Measurements from ENCODE around the gene TAB2. TPM values are rescaled to one million over a fixed set of nuclear protein-coding genes. Genes with fewer than 3 reads are reported as not detected.
A peak's percentile ranks its signal among the peaks of the same experiment; 100 is the strongest.

Gene TAB2
- 34.7 TPM for total RNA-seq (2013)
- polyA plus RNA-seq, result 10 to 100 TPM in 1 of 3 donors, 1 to 10 TPM in 2; 3.1 to 32.0 (median 6.0) TPM
- polyA minus RNA-seq, result 18.0 and 27.5 TPM in 2 replicates
- 81.7 to 370 (median 150) reads per million in 11 experiments for total RNA-seq

DNA sequence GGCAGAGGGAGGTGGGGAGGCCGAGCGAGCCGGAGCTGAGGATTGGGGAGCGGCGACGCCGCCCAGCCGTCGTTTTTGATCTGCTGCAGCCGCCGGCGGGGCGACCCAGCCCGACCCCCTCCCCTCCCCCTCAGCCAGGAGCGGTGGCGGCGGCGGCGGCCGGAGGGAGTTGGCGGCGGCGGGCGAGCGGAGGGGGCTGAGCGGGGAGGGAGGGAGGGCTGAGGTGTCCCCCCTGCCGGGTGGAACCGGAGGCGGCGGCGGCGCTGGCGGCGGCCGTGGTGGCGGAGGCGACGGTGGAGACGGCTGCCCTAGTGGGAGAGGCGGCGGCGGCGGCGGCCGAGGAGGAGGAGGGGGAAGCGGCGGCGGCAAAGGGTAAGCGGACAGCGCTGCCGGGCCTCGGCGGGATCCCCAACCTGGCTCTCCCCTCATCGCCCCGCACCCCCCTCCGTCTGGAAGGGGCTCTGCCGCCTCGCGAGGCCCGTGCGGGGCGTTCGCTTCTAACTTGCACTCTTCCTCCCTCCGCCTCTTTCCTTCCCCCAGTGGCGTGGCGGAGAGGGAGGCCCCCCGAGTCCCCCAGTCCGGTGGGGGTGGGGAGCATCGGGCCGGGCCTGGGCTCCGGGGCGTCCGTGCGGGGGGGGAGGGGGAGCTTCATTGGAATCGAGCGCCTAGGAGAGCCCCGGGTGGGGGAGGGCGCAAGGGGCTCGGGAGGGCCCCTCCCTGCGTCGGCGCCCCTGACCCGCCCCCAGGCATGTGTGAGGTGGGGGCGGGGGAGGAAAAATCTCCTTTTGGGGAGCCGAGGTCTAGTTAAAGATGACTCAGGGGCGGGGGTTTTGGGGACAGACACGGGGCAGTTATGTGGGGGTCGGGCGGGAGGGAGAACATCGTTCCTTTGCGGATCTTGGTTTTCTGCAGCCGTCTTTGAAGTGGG lies at the start of gene TAB2:
TSS of gene TAB2 (plus strand) at position 69 of the 928 bp plus-strand sequence. CDS start 52,286 bp downstream, outside the sequence.
- Histone ChIP-seq H3K27ac (ENCODE audit: low read depth in 1 of 2, low read length in 2 of 2) (peak within 1 kb of the TSS; percentile 88 to 94), H3K4me1 (ENCODE audit: control insufficient read depth in 1 of 2, insufficient read depth in 2 of 2, low read length in 2 of 2) (peaks cover 17 to 39% of the 10 kb centered on the region in 2 donors), H4K20me1 (ENCODE audit: insufficient read depth, low read length) (peaks cover 38% of the 10 kb centered on the region), H3K4me3 (replicated peaks in 1 of 3; ENCODE audit: low read depth in 2 of 3, low read length in 3 of 3) (peak within 1 kb of the TSS; percentile 82 to 87 (median 83)), H3K36me3 (replicated peaks in 1 of 2; ENCODE audit: control insufficient read depth in 1 of 2, insufficient read depth in 2 of 2, low read length in 2 of 2) (no peaks in the 10 kb centered on the region), H3K9ac (ENCODE audit: insufficient read depth, low read length, poor library complexity, severe bottlenecking) (peak within 1 kb of the TSS; percentile 97), H3K9me3 (replicated peaks in 1 of 2; ENCODE audit: control insufficient read depth in 1 of 2, insufficient read depth in 1 of 2, low read length in 2 of 2) (no peaks in the 10 kb centered on the region), H3K79me2 (ENCODE audit: insufficient read depth, low read length) (peaks cover 73% of the 10 kb centered on the region), H3K27me3 (ENCODE audit: control insufficient read depth in 2 of 2, insufficient read depth in 2 of 2, low read length in 2 of 2) (no peaks in the 10 kb centered on the region), H2AFZ (ENCODE audit: insufficient read depth, low read depth, low read length, poor library complexity, severe bottlenecking) (peak within 1 kb of the TSS; percentile 90), H3K4me2 (replicated peaks; ENCODE audit: extremely low read depth, low read length, poor library complexity, severe bottlenecking) (peak within 1 kb of the TSS; percentile 87)
- WGBS (ENCODE audit: insufficient coverage), result 0% methylated on average over 11 of the region's 92 CpGs
- DNase-seq, result peak; percentile 18 to 82 (median 36)
- Mint-ChIP-seq H3K27ac (peak within 1 kb of the TSS; percentile 91 to 97 (median 94)), H3K36me3 (no peaks in the 10 kb centered on the region), H3K4me1 (peaks cover 37% of the 10 kb centered on the region), H3K27me3 (ENCODE audit: low read depth in 3 of 3) (no peaks in the 10 kb centered on the region), H3K9me3 (no peaks in the 10 kb centered on the region), H3K4me3 (peak within 1 kb of the TSS; percentile 93 to 96)
- intact Hi-C loops (cut with micrococcal nuclease), result loop anchor here in 1 of 2 donors (5.0 kb wide), 1 partner anchor 46 kb away; no protein-coding TSS in a partner anchor
- TF ChIP-seq, protein P1, sequence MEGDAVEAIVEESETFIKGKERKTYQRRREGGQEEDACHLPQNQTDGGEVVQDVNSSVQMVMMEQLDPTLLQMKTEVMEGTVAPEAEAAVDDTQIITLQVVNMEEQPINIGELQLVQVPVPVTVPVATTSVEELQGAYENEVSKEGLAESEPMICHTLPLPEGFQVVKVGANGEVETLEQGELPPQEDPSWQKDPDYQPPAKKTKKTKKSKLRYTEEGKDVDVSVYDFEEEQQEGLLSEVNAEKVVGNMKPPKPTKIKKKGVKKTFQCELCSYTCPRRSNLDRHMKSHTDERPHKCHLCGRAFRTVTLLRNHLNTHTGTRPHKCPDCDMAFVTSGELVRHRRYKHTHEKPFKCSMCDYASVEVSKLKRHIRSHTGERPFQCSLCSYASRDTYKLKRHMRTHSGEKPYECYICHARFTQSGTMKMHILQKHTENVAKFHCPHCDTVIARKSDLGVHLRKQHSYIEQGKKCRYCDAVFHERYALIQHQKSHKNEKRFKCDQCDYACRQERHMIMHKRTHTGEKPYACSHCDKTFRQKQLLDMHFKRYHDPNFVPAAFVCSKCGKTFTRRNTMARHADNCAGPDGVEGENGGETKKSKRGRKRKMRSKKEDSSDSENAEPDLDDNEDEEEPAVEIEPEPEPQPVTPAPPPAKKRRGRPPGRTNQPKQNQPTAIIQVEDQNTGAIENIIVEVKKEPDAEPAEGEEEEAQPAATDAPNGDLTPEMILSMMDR (IDR thresholded peaks at IDR 0.05), result no peak

- Mint-ChIP-seq H3K9me3 (peaks cover 0 to 3% (median 0%) of the 10 kb centered on the region in 7 donors), H3K4me3 (no peak overlapping the region), H3K27me3 (ENCODE audit: low read depth in 3 of 3) (peaks cover 0 to 3% (median 0%) of the 10 kb centered on the region in 3 donors), H3K36me3 (peaks cover under 1 to 2% of the 10 kb centered on the region in 2 donors), H3K4me1 (peaks cover 74% of the 10 kb centered on the region), H3K27ac (peak overlapping the region in 2 of 7 donors; percentile 40 to 58)
- Histone ChIP-seq H3K27me3 (ENCODE audit: control insufficient read depth in 2 of 2, insufficient read depth in 2 of 2, low read length in 2 of 2) (no peaks in the 10 kb centered on the region), H2AFZ (ENCODE audit: insufficient read depth, low read depth, low read length, poor library complexity, severe bottlenecking) (no peak overlapping the region), H3K4me1 (ENCODE audit: control insufficient read depth in 1 of 2, insufficient read depth in 2 of 2, low read length in 2 of 2) (peaks cover 77 to 79% of the 10 kb centered on the region in 2 donors), H3K79me2 (ENCODE audit: insufficient read depth, low read length) (peaks cover 3% of the 10 kb centered on the region), H3K4me2 (replicated peaks; ENCODE audit: extremely low read depth, low read length, poor library complexity, severe bottlenecking) (no peak overlapping the region), H3K9ac (ENCODE audit: insufficient read depth, low read length, poor library complexity, severe bottlenecking) (no peak overlapping the region), H3K27ac (ENCODE audit: low read depth in 1 of 2, low read length in 2 of 2) (peak overlapping the region in 1 of 2 donors; percentile 40), H3K4me3 (replicated peaks in 1 of 3; ENCODE audit: low read depth in 2 of 3, low read length in 3 of 3) (no peak overlapping the region), H3K36me3 (replicated peaks in 1 of 2; ENCODE audit: control insufficient read depth in 1 of 2, insufficient read depth in 2 of 2, low read length in 2 of 2) (no peaks in the 10 kb centered on the region), H4K20me1 (ENCODE audit: insufficient read depth, low read length) (no peaks in the 10 kb centered on the region), H3K9me3 (replicated peaks in 1 of 2; ENCODE audit: control insufficient read depth in 1 of 2, insufficient read depth in 1 of 2, low read length in 2 of 2) (no peaks in the 10 kb centered on the region)
- WGBS (ENCODE audit: insufficient coverage), result no CpG with 5 or more reads among the region's 5 CpGs
- intact Hi-C loops (cut with micrococcal nuclease), result no loop called here
- no peak for DNase-seq
- TF ChIP-seq, protein P1 (IDR thresholded peaks at IDR 0.05), result no peak
Measured at GRCh38 chr6:149268146-149268545, 49.4 kb upstream of the TAB2 start.
